Fibroblast of the conjunctiva (primary cell): ENCODE measurements around the gene KCNK7.
"Not testable (repeated sequence)": the region's sequence is repeated elsewhere in the genome, so short reads cannot be mapped to it uniquely, and the experiment has no call there.

Experiments
- DNase-seq: peaks from one replicate; pipeline ENCODE4 v3.0.0-alpha.2; 2010; ENCODE audit warnings: low read depth

KCNK7 gene, protein sequence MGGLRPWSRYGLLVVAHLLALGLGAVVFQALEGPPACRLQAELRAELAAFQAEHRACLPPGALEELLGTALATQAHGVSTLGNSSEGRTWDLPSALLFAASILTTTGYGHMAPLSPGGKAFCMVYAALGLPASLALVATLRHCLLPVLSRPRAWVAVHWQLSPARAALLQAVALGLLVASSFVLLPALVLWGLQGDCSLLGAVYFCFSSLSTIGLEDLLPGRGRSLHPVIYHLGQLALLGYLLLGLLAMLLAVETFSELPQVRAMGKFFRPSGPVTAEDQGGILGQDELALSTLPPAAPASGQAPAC

DNA sequence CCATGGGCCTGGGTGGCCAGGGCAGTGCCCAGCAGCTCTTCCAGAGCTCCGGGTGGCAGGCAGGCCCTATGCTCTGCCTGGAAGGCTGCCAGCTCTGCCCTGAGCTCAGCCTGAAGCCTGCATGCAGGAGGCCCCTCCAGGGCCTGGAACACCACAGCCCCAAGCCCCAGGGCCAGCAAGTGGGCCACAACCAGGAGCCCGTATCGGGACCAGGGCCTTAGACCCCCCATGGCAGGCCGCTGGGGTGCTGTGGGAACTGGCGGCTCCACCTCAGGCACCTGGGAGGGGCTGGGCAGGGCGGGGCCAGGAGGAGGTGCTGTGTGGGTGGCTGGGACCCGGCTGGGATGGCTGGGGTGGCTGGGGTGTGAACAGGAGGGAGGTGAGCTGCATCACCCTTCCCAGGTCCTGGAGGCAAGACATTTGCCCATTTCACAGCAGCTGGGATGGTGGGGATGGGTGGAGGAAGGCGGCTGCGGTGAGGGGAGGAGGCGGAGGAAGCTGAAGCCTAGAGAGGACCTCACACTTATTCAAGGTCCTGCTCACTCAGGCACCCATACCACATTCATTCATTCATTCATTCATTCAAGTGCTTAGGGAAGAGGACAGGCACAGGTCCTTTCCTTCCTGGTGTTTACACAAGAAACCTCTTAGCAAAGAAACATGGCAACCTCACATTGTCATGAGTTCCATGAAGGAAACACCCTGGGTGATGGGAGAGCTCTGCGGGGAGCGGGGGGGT lies at the start of gene KCNK7:
Gene KCNK7, minus strand, starts transcription at position 258 of the 739 bp plus-strand sequence. Its CDS starts 28 bp downstream, at position 230.
- no peak for DNase-seq

DNA sequence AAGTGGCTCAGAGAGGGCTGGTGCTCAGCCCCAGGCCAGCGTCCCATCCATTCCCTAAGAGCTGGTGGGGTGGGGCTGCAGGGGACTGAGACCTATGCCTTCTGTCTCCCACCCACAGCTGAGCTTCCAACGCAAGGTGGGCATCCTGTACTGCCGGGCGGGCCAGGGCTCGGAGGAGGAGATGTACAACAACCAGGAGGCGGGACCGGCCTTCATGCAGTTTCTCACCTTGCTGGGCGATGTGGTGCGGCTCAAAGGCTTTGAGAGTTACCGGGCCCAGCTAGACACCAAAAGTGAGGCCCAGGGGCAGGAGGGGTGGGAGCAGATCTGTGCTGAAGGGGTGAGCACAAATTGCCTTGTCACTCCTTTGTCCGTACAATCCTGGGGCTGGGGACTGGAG lies 49.2 kb upstream of the KCNK7 start:
- no peak for DNase-seq

DNA sequence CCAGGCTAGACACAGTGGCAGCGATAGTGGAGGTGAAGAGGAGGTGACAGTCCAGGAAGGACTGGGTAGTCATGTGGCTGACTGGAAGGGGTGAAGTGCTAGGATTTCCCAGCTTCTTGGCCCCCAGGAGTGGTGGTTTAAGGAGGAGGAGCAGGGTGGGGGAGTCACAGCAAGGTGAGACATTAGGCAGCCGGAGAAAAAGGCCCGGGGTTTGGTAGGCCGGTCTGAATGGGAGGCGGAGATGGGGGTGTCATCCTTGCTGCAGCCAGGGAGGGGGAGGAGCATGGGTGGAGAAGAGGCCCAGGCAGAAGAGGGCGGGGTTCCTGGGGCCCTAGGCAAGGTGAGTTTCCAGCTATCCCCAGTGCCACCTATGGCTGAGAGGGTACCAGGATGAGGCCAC lies 48.4 kb upstream of the KCNK7 start:
- DNase-seq, result no peak

DNA sequence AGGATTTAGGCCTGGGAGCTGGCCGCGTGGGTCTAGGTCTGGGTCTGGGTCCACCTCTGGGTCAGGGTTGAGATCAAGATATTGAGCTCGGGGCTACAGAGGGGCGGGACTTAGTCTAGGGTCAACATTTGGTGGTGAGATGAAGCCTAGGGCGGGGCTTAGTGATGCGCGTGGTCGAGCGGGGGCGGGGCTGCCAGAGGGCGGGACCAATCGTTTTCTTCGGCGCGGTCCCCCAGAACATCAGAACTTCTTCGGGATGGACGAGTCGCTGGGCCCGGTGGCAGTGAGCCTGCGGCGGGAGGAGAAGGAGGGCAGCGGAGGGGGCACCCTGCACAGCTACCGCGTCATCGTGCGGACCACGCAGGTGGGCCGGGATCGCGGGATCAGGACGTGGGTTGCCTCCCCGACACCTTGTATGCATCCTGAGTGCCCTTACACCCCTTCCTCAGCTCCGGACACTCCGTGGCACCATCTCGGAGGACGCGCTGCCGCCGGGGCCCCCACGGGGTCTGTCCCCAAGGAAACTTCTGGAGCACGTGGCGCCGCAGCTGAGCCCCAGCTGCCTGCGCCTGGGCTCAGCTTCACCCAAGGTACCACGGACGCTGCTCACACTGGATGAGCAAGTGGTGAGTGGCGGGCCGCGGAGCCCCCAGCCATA lies 46.5 kb upstream of the KCNK7 start:
- DNase-seq, result no peak

DNA sequence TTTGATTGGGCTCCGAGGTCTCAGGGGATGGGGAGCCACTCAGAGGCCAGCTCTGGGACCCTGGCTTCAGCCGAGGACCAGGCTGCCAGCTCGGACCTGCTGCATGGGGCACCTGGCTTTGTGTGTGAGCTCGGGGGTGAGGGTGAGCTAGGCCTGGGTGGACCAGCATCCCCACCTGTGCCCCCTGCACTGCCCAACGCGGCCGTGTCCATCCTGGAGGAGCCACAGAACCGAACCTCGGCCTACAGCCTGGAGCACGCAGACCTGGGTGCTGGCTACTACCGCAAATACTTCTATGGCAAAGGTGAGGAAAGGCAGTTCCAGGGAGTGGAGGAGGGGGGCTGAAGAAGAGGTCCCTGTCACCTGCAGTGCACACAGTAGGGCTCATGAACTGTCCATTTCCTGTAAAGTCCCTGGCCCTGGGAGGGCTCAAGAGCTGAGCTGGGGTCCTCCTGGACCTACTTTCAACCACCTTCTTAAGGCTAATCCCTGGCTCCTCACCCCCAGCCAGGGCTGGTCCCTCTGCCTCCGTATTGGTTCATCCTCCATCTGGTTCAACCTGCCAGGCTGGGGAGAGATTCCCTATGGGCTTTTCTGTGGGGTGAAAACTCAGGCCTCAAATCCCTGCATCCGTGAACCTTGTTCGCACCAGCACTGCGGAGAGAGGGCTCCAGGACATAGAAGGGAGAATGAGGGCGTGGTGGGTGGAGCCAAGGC lies 45.9 kb upstream of the KCNK7 start:
- no peak for DNase-seq

DNA sequence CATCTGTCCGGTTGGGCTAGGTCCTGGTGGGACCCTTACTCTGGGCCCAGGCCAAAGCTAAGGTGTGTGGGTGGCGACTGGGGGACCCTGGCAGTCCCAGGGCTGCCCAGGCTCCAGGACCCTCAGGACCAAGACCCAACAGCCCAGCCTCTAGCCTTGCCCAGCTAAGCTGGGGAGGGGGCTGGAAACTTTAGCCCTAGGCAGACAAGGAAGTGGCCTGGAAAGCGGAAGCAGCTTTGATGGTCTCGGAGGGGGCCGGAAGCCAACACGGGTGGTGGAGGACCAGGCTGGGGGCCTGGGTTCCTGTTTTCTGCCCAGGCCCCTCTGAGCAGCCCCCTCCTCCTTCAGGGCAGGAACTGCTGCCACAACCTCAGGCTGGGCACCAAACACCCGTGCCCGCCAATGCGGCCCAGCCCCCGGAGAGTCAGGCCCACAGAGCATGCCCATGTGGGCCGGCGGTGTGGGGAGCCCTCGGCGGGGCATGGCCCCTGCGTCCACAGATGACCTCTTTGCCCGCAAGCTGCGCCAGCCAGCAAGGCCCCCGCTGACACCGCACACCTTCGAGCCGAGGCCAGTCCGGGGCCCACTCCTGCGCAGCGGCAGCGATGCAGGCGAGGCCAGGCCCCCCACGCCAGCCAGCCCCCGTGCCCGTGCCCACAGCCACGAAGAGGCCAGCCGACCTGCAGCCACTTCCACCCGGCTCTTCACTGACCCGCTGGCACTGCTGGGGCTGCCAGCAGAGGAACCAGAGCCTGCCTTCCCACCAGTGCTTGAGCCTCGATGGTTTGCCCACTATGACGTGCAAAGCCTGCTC lies 45.1 kb upstream of the KCNK7 start:
- DNase-seq, result no peak

DNA sequence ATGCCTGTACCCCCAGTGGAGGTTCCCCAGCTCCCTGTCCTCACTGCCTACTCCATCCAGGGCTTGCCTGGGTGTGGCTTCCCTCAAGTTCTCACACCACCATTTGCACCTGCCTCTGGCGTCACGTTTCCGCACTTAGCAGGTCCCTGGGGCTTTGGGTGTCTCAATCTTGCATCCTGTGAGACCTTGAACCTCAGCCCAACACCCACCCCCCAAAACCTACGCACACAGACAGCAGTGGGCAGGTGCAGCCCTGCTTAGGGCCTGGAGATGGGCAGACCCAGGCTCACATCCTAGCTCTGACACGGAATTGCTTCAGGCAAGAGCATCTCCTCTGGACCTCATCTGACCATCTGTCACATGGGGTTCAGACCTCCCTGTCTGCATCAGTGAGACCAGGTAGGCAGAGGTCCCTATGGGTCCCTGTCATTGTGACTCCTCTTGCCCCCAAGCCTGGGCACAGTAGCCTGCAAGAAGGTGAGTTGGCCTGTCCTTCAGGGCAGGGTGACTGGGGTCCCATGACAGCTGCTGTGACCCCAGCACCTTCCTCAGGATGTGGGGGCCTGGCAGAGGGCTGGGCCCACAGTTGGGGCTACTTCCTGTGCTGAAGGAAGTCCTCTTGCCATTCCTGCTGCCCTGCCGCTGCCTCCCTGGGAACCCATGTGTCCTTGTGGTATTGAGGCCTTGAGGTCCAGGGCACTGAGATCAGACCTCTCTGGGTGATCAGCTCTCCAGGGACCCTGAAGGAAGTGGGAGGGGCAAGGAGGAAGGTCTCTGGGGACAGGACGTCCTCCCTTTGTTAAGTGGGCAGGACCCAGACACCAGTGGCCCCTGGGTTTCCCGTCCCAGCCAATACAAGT lies 44.3 kb upstream of the KCNK7 start:
- DNase-seq, result no peak

DNA sequence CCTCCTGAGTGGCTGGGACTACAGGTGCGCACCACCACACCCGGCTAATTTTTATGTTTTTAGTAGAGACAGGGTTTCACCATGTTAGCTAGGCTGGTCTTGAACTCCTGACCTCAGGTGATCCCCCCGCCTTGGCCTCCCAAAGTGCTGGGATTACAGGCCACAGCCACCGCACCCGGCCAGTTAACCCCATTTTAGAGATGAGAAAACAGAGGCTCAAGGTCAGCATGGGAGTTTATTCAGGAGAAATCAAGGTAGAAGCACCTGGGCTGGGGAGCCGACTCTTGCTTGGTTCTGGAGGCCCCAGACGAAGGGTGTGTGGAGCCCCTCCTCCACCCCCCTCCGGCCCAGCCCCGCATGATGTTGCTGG lies 43.6 kb upstream of the KCNK7 start:
- not testable (repeated sequence) for DNase-seq

DNA sequence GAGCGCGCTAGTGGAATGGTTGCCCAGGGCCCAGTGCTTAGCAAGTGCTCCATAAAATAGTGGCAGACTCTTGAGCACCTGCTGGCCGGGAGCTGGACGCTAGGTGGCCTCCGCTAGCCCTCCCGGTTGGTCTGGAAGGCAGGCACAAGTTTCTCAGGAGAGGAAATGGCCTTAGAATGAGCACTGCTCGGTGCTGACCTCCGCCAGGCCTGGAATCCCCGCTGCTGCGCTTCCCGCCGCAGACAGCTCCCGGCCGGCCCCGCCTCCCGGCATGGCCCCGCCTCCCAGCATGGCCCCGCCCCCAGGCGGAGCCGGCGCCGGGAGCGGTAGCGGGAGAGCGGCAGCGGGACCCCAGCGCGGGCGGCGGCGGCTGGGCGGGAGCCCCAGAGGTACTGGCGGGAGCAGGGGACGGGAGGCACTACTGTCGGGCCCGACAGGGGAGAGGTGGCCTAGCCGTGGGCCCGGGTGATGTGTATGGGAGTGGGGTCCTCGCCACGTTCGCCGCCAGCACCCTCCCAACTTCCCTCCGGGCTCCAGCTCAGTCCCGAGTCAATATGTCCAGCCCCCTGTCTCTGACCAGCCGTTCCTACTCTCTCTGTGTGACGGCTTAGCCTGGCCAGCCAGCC lies 42.3 kb upstream of the KCNK7 start, which contains the start of gene SIPA1:
Gene SIPA1, plus strand, starts transcription at position 308 of the 626 bp plus-strand sequence. CDS start 2,821 bp downstream, outside the sequence.
- peak; percentile 66 for DNase-seq

DNA sequence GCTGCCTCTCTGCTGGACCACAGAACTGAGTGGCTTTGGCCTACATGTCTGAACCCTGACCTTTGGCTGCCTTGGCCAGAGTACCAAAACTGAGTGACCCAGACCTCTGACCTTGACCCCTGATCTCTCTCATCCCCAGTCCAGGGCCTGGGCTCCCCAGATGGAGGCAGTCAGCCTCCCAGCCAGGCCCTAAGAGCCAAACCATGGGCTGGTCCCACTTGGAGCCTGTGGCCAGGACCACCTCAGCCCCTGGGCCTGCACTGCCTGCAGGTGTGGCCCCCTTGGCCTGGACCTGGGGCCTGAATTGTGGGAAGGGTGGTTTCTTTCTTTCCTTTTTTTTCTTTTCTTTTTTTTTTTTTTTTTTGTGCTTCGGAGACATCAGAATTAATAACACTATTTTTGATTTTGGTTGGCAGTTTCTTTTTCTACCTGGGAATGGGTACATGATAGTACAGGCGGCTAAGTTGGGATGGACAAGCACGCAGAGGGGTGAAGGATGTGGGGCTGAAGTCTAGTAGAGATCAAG lies 41.5 kb upstream of the KCNK7 start:
- DNase-seq, result no peak

DNA sequence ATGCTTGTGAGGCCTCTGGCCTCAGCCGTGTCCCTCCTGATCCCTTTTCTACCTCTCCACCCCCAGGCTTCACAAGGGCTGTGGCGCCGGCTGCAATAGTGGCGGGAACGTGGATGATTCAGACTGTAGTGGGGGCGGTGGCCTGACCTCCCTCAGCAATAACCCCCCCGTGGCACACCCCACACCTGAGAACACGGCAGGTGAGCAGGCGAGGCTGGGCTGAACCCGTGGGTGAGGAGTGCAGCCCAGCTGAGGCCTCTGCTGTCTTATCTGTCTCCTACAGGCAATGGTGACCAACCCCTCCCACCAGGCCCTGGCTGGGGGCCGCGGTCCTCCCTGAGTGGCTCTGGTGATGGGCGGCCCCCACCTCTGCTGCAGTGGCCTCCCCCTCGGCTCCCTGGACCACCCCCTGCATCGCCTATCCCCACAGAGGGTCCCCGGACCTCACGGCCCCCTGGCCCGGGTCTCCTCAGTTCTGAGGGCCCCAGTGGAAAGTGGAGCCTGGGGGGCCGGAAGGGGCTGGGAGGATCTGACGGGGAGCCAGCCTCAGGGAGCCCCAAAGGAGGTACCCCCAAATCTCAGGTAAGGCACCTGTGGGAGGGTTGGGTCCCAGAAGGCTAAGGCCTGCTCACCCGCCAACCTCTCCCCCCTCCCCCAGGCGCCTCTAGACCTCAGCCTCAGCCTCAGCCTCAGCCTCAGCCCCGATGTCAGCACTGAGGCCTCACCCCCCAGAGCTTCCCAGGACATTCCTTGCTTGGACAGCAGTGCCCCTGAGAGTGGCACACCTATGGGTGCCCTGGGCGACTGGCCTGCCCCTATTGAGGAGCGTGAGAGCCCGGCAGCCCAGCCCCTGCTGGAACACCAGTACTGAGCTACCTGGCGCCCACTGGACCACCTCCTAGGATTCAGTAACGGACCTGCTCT lies 40.8 kb upstream of the KCNK7 start:
- DNase-seq, result no peak

DNA sequence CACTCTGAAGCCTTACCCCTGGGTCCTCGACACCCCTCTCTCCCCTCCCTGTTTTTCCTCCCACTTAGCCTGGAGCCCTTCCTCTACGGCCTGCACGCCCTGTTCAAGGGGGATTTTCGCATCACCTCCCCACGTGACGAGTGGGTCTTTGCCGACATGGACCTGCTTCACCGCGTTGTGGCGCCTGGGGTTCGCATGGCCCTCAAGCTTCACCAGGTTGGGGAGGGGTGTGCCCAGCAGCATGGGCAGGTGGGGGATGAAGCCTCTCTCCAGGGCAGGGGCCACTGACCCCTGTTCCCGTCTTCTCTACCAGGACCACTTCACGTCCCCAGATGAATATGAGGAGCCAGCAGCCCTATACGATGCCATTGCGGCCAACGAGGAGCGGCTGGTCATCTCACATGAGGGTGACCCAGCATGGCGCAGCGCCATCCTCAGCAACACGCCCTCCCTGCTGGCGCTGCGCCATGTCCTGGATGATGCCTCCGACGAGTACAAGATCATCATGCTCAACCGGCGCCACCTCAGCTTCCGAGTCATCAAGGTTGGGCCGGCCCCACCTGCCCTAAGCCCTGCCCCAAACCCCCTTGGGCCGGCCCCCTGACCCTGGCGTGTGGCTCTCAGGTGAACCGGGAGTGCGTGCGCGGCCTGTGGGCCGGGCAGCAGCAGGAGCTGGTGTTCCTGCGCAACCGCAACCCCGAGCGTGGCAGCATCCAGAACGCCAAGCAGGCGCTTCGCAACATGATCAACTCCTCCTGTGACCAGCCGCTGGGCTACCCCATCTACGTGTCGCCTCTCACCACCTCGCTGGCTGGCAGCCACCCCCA lies 39.5 kb upstream of the KCNK7 start:
- no peak for DNase-seq

DNA sequence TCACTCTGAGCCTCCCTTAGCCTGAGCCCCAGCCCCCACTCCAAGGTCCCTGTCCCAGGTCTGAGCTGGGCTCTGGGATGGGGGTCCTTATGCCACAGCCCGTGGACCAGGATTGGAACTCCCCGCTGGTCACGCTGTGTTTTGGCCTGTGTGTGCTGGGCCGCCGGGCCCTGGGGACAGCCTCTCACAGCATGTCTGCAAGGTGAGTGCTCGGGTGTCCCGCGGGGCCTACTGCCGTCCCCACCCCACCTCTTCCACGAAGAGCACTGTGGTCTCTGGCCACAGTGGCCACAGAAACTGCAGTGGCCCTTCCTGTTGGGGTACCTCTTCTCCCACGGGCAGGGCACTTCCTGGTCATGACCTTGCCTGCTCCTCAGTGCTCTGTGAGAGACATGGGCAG lies 38.8 kb upstream of the KCNK7 start:
- no peak for DNase-seq

DNA sequence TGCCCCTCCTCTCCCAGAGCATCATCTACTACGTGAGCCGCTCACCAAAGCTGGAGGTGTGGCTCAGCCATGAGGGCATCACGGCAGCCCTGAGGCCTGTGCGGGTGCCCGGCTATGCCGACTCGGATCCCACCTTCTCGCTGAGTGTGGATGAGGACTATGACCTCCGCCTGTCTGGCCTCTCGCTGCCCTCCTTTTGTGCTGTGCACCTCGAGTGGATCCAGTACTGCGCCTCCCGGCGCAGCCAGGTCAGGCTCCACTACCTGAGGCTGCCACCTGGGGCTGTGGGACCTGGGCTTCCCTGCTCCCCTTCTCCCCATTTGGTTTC lies 38.5 kb upstream of the KCNK7 start:
- DNase-seq, result no peak

DNA sequence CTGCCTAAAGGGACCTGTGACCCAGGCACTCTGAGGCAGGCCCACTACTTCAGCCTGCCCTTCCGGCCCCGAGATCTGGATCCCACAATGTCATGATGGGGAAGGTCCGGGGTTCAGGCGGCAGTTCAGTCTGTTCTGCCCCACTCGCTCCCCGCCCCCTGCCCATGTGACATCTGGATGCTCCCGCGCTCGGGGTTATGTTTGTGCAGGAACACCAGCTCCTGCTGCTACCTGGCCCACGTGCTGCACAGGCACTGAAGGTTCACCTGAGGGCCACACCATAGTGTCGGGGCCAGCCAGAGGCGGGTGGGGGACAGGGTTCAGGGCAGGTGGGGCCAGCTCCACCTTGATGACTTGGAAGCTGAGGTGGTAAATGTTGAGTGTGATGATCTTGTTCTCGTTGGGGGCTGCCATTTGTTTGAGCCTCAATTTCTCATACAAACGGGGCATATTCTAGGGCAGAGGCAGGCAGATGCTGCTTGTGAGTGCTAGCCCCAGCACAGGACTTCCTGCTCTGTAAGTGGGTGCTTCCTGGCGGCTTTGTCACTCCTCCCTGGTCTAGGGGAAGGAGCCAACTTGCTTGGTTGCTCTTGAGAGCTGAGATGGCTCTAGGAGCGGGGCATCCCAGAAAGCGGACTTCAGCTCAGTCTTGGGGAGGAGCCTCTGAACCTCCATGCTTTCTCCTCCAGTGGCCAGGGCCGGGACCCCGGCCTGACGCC lies 37.9 kb upstream of the KCNK7 start:
- DNase-seq, result no peak

DNA sequence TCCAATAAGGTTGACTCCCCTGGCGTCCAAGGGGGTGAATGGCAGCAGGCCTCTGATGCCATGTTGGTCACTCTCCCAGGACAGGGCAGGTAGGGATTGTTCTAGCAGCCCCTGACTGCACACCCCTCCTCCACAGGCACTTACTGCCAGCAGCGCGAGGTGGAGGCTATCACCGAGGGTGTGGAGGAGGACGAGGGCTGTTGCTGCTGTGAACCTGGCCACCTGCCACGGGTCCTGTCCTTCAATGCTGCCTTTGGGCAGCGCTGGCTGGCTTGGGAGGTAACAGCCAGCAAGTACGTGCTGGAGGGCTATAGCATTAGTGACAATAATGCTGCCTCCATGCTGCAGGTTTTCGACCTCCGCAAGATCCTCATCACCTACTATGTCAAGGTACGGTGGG lies 34.6 kb upstream of the KCNK7 start:
- no peak for DNase-seq

DNA sequence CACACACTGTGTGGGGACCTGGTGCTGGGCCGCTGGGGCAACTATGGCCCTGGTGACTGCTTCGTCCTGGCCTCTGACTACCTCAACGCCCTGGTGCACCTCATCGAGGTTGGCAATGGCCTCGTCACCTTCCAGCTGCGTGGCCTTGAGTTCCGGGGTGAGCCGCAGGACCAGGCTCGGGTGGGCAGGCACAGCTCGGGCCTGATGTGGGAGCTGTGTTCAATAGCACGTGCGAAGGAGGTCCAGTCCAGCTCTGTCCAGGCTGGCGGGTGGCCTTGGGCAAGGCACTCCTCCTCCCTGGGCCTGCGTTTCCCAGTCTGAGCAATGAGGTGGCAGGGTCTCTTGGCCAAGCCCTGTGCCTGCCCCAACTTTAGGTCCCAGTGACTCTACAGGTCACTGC lies 34.0 kb upstream of the KCNK7 start:
- DNase-seq, result no peak
